AG09309 (cell line): ENCODE data around the gene HMSD.
"Not testable (repeated sequence)": the region's sequence is repeated elsewhere in the genome, so short reads cannot be mapped to it uniquely, and the experiment has no call there.

Experiments used
- DNase-seq: peaks from one replicate; pipeline ENCODE4 v3.0.0-alpha.2; 2010; ENCODE audit warnings: low read depth
- H3K4me3 ChIP-seq: 2 replicates; pipeline ENCODE4 v1.5.1; 2011; ENCODE audit warnings: mild to moderate bottlenecking, low read depth, low read length, moderate library complexity; ENCODE audit not compliant: control insufficient read depth
- CTCF ChIP-seq: IDR thresholded peaks from 2 replicates; pipeline ENCODE4 v1.5.1; 2011; ENCODE audit warnings: mild to moderate bottlenecking, low read depth, low read length, inconsistent platforms; ENCODE audit not compliant: insufficient read depth, control insufficient read depth; ENCODE audit errors: missing control alignments

Gene HMSD

GRCh38 chr18:63908858-63909257 is 40.2 kb upstream of the HMSD start:
- no peak for DNase-seq
- no peak for TF ChIP-seq CTCF
- H3K4me3 ChIP-seq, result no peak overlapping the region

- no peak overlapping the region for H3K4me3 ChIP-seq
- no peak for TF ChIP-seq CTCF
- no peak for DNase-seq
Observed at GRCh38 chr18:63909870-63910269, 39.2 kb upstream of the HMSD start.

GRCh38 chr18:63917817-63918216 is 31.3 kb upstream of the HMSD start:
- no peak for DNase-seq
- TF ChIP-seq CTCF, result no peak
- no peak overlapping the region for H3K4me3 ChIP-seq

GRCh38 chr18:63922049-63922448 is 27.1 kb upstream of the HMSD start:
- no peak for TF ChIP-seq CTCF
- H3K4me3 ChIP-seq, result no peak overlapping the region
- DNase-seq, result no peak

GRCh38 chr18:63924551-63924950 is 24.6 kb upstream of the HMSD start:
- TF ChIP-seq CTCF, result no peak
- DNase-seq, result no peak
- H3K4me3 ChIP-seq, result no peak overlapping the region

- no peak for TF ChIP-seq CTCF
- no peak for DNase-seq
- H3K4me3 ChIP-seq, result no peak overlapping the region
Observed at GRCh38 chr18:63928331-63928730, 20.8 kb upstream of the HMSD start.

GRCh38 chr18:63929369-63929768 is 19.7 kb upstream of the HMSD start:
- not testable (repeated sequence) for H3K4me3 ChIP-seq, DNase-seq
